GM13976 (cell line): ENCODE measurements around the gene TAX1BP1.

Source experiments
- DNase-seq: peaks from one replicate; pipeline ENCODE4 v3.0.0; 2012; ENCODE audit warnings: low spot score
- in situ Hi-C: fragments of 300-500 bp; cut with MboI; formaldehyde crosslinking; loops from one replicate; pipeline ENCODE4 v1.12.0; 2022; ENCODE audit warnings: low sequenced_read_pairs, mixed read lengths, inconsistent platforms; ENCODE audit not compliant: unreplicated experiment
- TF ChIP-seq, protein P1 (sequence below): IDR thresholded peaks from 2 replicates; pipeline ENCODE4 v1.5.1; 2012; ENCODE audit warnings: borderline replicate concordance, mild to moderate bottlenecking; ENCODE audit not compliant: insufficient read depth; ENCODE audit errors: extremely low read depth, missing control alignments, control extremely low read depth

Gene TAX1BP1

GRCh38 chr7:27826357-27826756, 86.4 kb downstream of the TAX1BP1 start:
- in situ Hi-C loops, result no loop called here
- DNase-seq, result no peak
- TF ChIP-seq, protein P1, sequence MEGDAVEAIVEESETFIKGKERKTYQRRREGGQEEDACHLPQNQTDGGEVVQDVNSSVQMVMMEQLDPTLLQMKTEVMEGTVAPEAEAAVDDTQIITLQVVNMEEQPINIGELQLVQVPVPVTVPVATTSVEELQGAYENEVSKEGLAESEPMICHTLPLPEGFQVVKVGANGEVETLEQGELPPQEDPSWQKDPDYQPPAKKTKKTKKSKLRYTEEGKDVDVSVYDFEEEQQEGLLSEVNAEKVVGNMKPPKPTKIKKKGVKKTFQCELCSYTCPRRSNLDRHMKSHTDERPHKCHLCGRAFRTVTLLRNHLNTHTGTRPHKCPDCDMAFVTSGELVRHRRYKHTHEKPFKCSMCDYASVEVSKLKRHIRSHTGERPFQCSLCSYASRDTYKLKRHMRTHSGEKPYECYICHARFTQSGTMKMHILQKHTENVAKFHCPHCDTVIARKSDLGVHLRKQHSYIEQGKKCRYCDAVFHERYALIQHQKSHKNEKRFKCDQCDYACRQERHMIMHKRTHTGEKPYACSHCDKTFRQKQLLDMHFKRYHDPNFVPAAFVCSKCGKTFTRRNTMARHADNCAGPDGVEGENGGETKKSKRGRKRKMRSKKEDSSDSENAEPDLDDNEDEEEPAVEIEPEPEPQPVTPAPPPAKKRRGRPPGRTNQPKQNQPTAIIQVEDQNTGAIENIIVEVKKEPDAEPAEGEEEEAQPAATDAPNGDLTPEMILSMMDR, result no peak

- DNase-seq, result no peak
- in situ Hi-C loops, result no loop called here
- TF ChIP-seq, protein P1, result no peak
Observed at GRCh38 chr7:27834179-27834921, 94.4 kb downstream of the TAX1BP1 start.

DNA sequence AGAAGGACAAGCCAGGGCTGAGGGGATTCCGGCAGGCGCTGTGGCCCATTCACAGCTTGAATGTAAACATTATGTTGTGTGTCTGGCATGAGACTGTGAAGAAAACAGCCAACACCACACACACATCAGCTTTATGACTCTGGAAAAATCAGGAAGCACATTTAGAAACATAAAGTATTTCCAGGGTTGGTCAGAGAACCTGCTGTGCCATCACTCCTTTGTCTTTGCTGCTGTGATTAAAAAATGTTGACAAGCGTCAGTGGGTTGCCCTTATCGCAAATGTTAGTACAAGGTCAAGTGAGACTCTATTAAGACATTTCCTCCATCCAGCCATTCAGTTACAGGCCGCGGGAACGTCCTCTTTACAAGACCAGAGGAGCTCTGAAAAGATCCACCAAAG, 95.4 kb downstream of the TAX1BP1 start:
- DNase-seq, result no peak
- TF ChIP-seq, protein P1, result no peak
- in situ Hi-C loops, result no loop called here

GRCh38 chr7:27836536-27836935, 96.6 kb downstream of the TAX1BP1 start:
- TF ChIP-seq, protein P1, result no peak
- in situ Hi-C loops, result no loop called here
- DNase-seq, result no peak

GRCh38 chr7:27839099-27839498, 99.1 kb downstream of the TAX1BP1 start:
- no peak for DNase-seq
- in situ Hi-C loops, result no loop called here
- TF ChIP-seq, protein P1, result no peak

- in situ Hi-C loops, result no loop called here
- no peak for DNase-seq
- TF ChIP-seq, protein P1, result no peak
Observed at GRCh38 chr7:27840313-27840712, 100.4 kb downstream of the TAX1BP1 start.
